IMR-90 (cell line): Measurements from ENCODE around the gene ITGA5. TPM values are rescaled to one million over a fixed set of nuclear protein-coding genes. Genes with fewer than 3 reads are reported as not detected.

Experiments used
- ATAC-seq: fragments of 200-7000 bp; cut with Tn5 transposase; 2 replicates; pipeline ENCODE4 v1.9.1; 2020; ENCODE audit warnings: low read depth, mild to moderate bottlenecking, moderate library complexity
- BruUV-seq: library from RNA; stranded (reverse); fragments of 400-500 nt; replicated peaks from 2 replicates; lab custom pipeline; 2021; lab: Mats Ljungman, UMichigan
- CTCF ChIA-PET: fragments of 300-600 bp; formaldehyde crosslinking; extraction: SDS; loops from one replicate; lab custom pipeline; 2021; ENCODE audit warnings: antibody characterized with exemption; lab: Yijun Ruan, JAX
- POLR2A ChIA-PET: fragments of 300-600 bp; sonication (Branson Sonifier 250); formaldehyde crosslinking; loops from one replicate; lab custom pipeline; 2022; ENCODE audit warnings: antibody characterized with exemption; ENCODE audit not compliant: unreplicated experiment; lab: Charles Lee
- DNase-seq: peaks from one replicate; pipeline ENCODE4 v3.0.0; 2013
- H2AFZ ChIP-seq: replicated peaks from 2 replicates; pipeline ENCODE3; 2013; ENCODE audit warnings: low read length, mild to moderate bottlenecking; ENCODE audit not compliant: poor library complexity
- H2AK5ac ChIP-seq: 2 replicates; pipeline ENCODE4 v1.6.1; 2013; ENCODE audit warnings: low read depth, low read length, inconsistent platforms
- H2AK9ac ChIP-seq: replicated peaks from 2 replicates; pipeline ENCODE3; 2013; ENCODE audit warnings: mild to moderate bottlenecking, low read depth, low read length, moderate library complexity; ENCODE audit not compliant: poor library complexity
- H2BK120ac ChIP-seq: 2 replicates; pipeline ENCODE4 v1.6.1; 2013; ENCODE audit warnings: low read depth, low read length, inconsistent platforms
- H2BK15ac ChIP-seq: 3 replicates; pipeline ENCODE4 v1.6.1; 2013; ENCODE audit warnings: low read depth, low read length, inconsistent platforms
- H2BK20ac ChIP-seq: 2 replicates; pipeline ENCODE4 v1.6.1; 2013; ENCODE audit warnings: low read depth, mild to moderate bottlenecking, inconsistent platforms, low read length, moderate library complexity
- H2BK5ac ChIP-seq: 2 replicates; pipeline ENCODE4 v1.6.1; 2013; ENCODE audit warnings: mild to moderate bottlenecking, low read depth, low read length, inconsistent platforms; ENCODE audit not compliant: poor library complexity, severe bottlenecking
- H3K14ac ChIP-seq: replicated peaks from 2 replicates; pipeline ENCODE4 v1.6.1; 2013; ENCODE audit warnings: low read depth, low read length, inconsistent platforms
- H3K18ac ChIP-seq: 2 replicates; pipeline ENCODE4 v1.6.1; 2013; ENCODE audit warnings: low read depth, low read length, control low read depth
- H3K23ac ChIP-seq: 2 replicates; pipeline ENCODE4 v1.6.1; 2013; ENCODE audit warnings: low read depth, low read length, inconsistent platforms
- H3K27ac ChIP-seq: 2 replicates; pipeline ENCODE4 v1.5.1; 2013; ENCODE audit warnings: mild to moderate bottlenecking, control low read depth, low read length; ENCODE audit not compliant: insufficient read depth
- H3K27me3 ChIP-seq: 2 replicates; pipeline ENCODE4 v1.6.1; 2013; ENCODE audit warnings: low read length; ENCODE audit not compliant: control insufficient read depth, insufficient read depth
- H3K36me3 ChIP-seq: 2 replicates; pipeline ENCODE4 v1.6.1; 2013; ENCODE audit warnings: low read length, mixed read lengths; ENCODE audit not compliant: control insufficient read depth, insufficient read depth
- H3K4ac ChIP-seq: 2 replicates; pipeline ENCODE4 v1.6.1; 2013; ENCODE audit warnings: low read depth, low read length, inconsistent platforms
- H3K4me1 ChIP-seq: 2 replicates; pipeline ENCODE4 v1.6.1; 2013; ENCODE audit warnings: low read length, mixed read lengths; ENCODE audit not compliant: control insufficient read depth, insufficient read depth
- H3K4me2 ChIP-seq: 2 replicates; pipeline ENCODE4 v1.6.1; 2013; ENCODE audit warnings: low read depth, mild to moderate bottlenecking, control low read depth, low read length, moderate library complexity
- H3K4me3 ChIP-seq: 2 replicates; pipeline ENCODE4 v1.5.1; 2013; ENCODE audit warnings: low read depth, mild to moderate bottlenecking, control low read depth, low read length, moderate library complexity; ENCODE audit not compliant: insufficient read depth
- H3K56ac ChIP-seq: 2 replicates; pipeline ENCODE4 v1.6.1; 2013; ENCODE audit warnings: low read length, inconsistent platforms; ENCODE audit not compliant: insufficient read depth; ENCODE audit errors: extremely low read depth
- H3K79me1 ChIP-seq, 2 experiments: 2 replicates each; pipeline ENCODE4 v1.6.1; 2013; ENCODE audit warnings: low read length in 2 of 2, inconsistent platforms in 1 of 2, low read depth in 1 of 2
- H3K9ac ChIP-seq: 2 replicates; pipeline ENCODE4 v1.6.1; 2013; ENCODE audit warnings: low read depth, low read length, control low read depth
- H3K9me1 ChIP-seq: 2 replicates; pipeline ENCODE4 v1.6.1; 2013; ENCODE audit warnings: low read length, inconsistent platforms; ENCODE audit not compliant: insufficient read depth
- H3K9me3 ChIP-seq: 2 replicates; pipeline ENCODE4 v1.6.1; 2013; ENCODE audit warnings: low read length; ENCODE audit not compliant: control insufficient read depth, insufficient read depth
- H4K20me1 ChIP-seq: 2 replicates; pipeline ENCODE4 v1.6.1; 2013; ENCODE audit warnings: low read length, inconsistent platforms; ENCODE audit not compliant: insufficient read depth
- H4K5ac ChIP-seq: 2 replicates; pipeline ENCODE4 v1.6.1; 2013; ENCODE audit warnings: mild to moderate bottlenecking, low read depth, low read length, control low read depth
- H4K8ac ChIP-seq, 2 experiments: 2 replicates each; pipeline ENCODE4 v1.6.1; 2013; ENCODE audit warnings: low read depth in 2 of 2, low read length in 2 of 2, control low read depth in 1 of 2, inconsistent platforms in 1 of 2
- H4K91ac ChIP-seq: 2 replicates; pipeline ENCODE4 v1.6.1; 2013; ENCODE audit warnings: low read depth, low read length, inconsistent platforms; ENCODE audit not compliant: insufficient read depth
- CHD1 ChIP-seq: IDR thresholded peaks from 2 replicates; pipeline ENCODE4 v1.6.1; 2012; ENCODE audit warnings: low read depth, low read length, improper control_type of control experiment
- MAFK ChIP-seq: IDR thresholded peaks from 2 replicates; pipeline ENCODE4 v1.6.1; 2012; ENCODE audit warnings: low read depth, low read length, improper control_type of control experiment
- MXI1 ChIP-seq: IDR thresholded peaks from 2 replicates; pipeline ENCODE4 v1.6.1; 2012; ENCODE audit warnings: low read depth, mild to moderate bottlenecking, low read length, moderate library complexity, borderline replicate concordance
- NFE2L2 ChIP-seq: fragments of 150-350 bp; IDR thresholded peaks from 2 replicates; pipeline ENCODE4 v1.6.1; 2016; ENCODE audit warnings: low read depth, mild to moderate bottlenecking, low read length
- WGBS, 2 experiments: methylation state at CpG; one replicate each; pipeline versions ENCODE4 v1.1.5 to v1.1.7; 2013; ENCODE audit warnings: missing lambda C conversion rate in 2 of 2; ENCODE audit not compliant: insufficient read length in 1 of 2; ENCODE audit errors: extremely low coverage in 2 of 2; 5-methylcytosine and 5-hydroxymethylcytosine counted together
- dilution Hi-C: fragments of 300-500 bp; cut with HindIII; formaldehyde crosslinking; loops from one replicate; pipeline ENCODE4 v1.14.3; 2018; ENCODE audit warnings: low sequenced_read_pairs; ENCODE audit not compliant: unreplicated experiment
- in situ Hi-C: fragments of 300-500 bp; cut with MboI; formaldehyde crosslinking; loops from 3 replicates; pipeline ENCODE4 v1.14.3; 2019; ENCODE audit warnings: low sequenced_read_pairs, inconsistent platforms, mixed read lengths
- intact Hi-C: fragments of 100-400 bp; cut with micrococcal nuclease; formaldehyde crosslinking; loops from 2 replicates; pipeline ENCODE4 v1.10.0; 2022
- polyA plus RNA-seq, 3 experiments: library from polyadenylated mRNA; depleted of rRNA; stranded (reverse); fragments of >200 nt; gene quantifications; 2 replicates each; pipeline ENCODE4 v1.2.3, GENCODE V29; 2012; ENCODE audit warnings: low replicate concordance in 1 of 3
- total RNA-seq: library from RNA; depleted of rRNA; stranded (reverse); fragments of >200 nt; gene quantifications from 2 replicates; pipeline ENCODE4 v1.2.3, GENCODE V29; 2012
- TF ChIP-seq, protein P1 (sequence below): conservative IDR thresholded peaks from 2 replicates; pipeline ENCODE4 v1.5.1; 2012; ENCODE audit warnings: mild to moderate bottlenecking, low read depth, low read length, improper control_type of control experiment
- TF ChIP-seq, protein P2 (sequence below): fragments of 150-350 bp; IDR thresholded peaks from 2 replicates; pipeline ENCODE4 v1.6.1; 2016; ENCODE audit warnings: low read depth, mild to moderate bottlenecking, low read length, moderate library complexity, borderline replicate concordance
- TF ChIP-seq, protein P3 (sequence below): fragments of 150-350 bp; IDR thresholded peaks from 2 replicates; pipeline ENCODE4 v1.6.1; 2017; ENCODE audit warnings: mild to moderate bottlenecking, antibody characterized with exemption, low read length, low read depth

Gene ITGA5
- total and polyA plus RNA-seq, 2 of the 4 experiments (the other 2 are of a cell fraction): 159 to 259 TPM

DNA sequence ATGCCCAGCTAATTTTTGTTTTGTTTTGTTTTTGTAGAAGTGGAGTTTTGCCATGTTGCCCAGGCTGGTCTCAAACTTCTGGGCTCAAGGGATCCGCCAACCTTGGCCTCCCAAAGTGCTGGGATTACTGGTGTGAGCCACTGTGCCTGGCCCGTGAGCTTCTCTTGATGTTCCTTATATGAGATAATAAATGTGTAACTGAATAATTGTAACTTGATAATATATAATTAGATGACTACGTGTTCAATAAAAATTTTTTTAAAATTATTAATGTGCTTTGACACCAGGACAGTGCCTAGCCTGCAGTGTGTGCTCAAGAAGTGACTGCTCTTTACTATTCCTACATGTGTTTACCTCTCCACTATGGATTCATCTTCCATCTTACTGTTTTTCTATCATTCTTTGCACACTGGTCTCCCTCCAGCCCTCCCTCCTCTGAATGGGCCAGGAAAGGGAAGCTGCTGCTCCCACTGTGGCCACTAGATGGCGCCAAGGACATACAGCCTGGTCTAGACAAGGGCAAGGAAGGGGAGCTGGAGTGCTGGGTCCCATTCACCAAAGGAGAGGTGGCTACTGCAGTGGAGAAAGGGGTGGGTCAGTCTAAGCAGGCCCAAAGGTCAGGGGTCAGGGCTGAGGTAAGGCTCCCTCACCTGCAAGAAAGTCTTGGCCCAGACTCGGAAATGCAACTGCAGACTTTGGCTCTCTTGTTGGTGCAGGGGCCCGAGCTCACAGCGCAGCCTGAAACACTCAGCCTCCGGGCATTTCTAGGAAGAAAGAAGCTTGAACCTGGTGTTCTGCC is 19.9 kb downstream of the ITGA5 start (continued):
- TF ChIP-seq, protein P1, sequence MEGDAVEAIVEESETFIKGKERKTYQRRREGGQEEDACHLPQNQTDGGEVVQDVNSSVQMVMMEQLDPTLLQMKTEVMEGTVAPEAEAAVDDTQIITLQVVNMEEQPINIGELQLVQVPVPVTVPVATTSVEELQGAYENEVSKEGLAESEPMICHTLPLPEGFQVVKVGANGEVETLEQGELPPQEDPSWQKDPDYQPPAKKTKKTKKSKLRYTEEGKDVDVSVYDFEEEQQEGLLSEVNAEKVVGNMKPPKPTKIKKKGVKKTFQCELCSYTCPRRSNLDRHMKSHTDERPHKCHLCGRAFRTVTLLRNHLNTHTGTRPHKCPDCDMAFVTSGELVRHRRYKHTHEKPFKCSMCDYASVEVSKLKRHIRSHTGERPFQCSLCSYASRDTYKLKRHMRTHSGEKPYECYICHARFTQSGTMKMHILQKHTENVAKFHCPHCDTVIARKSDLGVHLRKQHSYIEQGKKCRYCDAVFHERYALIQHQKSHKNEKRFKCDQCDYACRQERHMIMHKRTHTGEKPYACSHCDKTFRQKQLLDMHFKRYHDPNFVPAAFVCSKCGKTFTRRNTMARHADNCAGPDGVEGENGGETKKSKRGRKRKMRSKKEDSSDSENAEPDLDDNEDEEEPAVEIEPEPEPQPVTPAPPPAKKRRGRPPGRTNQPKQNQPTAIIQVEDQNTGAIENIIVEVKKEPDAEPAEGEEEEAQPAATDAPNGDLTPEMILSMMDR: peak; percentile 98
- TF ChIP-seq CHD1: no peak; the same call in 1 of the 2 replicates

DNA sequence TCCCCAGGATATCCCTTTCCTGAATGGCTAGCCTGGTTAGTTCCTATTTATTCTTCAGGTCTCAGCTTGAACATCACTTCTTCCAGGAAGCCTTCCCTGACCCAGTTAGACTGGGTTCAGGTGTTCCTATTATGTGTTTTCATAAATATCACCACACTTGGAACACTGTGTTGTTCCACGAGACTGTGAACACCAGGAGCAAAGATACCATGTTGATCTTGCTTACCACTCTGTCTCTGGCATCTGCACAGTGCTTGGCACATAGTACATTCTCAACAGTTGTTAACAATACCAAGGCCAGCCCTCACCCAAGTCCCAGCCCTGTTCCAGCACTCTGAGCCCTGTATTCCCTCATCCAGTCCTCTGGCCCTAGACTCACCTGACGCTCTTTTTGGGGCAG is 20.8 kb downstream of the ITGA5 start:
- Histone ChIP-seq H3K9ac (no peak overlapping the region), H3K36me3 (peaks cover 81% of the 10 kb centered on the region), H3K79me1 (peaks cover 21 to 53% of the 10 kb centered on the region in 2 experiments; a peak in 3 of 4 replicates), H4K91ac (no peak overlapping the region), H2BK120ac (no peak overlapping the region), H3K23ac (no peak overlapping the region), H3K4me3 (no peak overlapping the region), H3K9me1 (no peaks in the 10 kb centered on the region), H3K4me2 (no peak overlapping the region), H3K56ac (no peak overlapping the region), H3K14ac (no peak overlapping the region), H2BK20ac (no peak overlapping the region), H4K20me1 (peaks cover 65% of the 10 kb centered on the region), H2BK5ac (no peak overlapping the region), H4K8ac (no peak overlapping the region), H3K9me3 (no peaks in the 10 kb centered on the region), H4K5ac (no peak overlapping the region), H3K4ac (no peak overlapping the region), H3K27me3 (no peaks in the 10 kb centered on the region), H2BK15ac (no peak overlapping the region), H3K18ac (no peak overlapping the region), H2AK5ac (no peak overlapping the region), H3K27ac (no peak overlapping the region), H2AK9ac (no peak overlapping the region), H2AFZ (peak overlapping the region; percentile 41), H3K4me1 (no peaks in the 10 kb centered on the region)
- CTCF ChIA-PET: interaction anchor here (1.1 to 5.0 kb wide), 4 partner anchors 11 to 48 kb away, joined by 3 to 77 read pairs (median 17); no protein-coding TSS in a partner anchor
- intact Hi-C loops (no loop called here), dilution Hi-C loops (no loop called here), in situ Hi-C loops (loop anchor here (5.0 kb wide), 1 partner anchor 44 kb away; no protein-coding TSS in a partner anchor)
- TF ChIP-seq MXI1 (no peak), NFE2L2 (no peak), MAFK (no peak)
- TF ChIP-seq, protein P1: no peak
- TF ChIP-seq, protein P2, sequence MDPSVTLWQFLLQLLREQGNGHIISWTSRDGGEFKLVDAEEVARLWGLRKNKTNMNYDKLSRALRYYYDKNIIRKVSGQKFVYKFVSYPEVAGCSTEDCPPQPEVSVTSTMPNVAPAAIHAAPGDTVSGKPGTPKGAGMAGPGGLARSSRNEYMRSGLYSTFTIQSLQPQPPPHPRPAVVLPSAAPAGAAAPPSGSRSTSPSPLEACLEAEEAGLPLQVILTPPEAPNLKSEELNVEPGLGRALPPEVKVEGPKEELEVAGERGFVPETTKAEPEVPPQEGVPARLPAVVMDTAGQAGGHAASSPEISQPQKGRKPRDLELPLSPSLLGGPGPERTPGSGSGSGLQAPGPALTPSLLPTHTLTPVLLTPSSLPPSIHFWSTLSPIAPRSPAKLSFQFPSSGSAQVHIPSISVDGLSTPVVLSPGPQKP: no peak
- TF ChIP-seq, protein P3, sequence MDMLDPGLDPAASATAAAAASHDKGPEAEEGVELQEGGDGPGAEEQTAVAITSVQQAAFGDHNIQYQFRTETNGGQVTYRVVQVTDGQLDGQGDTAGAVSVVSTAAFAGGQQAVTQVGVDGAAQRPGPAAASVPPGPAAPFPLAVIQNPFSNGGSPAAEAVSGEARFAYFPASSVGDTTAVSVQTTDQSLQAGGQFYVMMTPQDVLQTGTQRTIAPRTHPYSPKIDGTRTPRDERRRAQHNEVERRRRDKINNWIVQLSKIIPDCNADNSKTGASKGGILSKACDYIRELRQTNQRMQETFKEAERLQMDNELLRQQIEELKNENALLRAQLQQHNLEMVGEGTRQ: no peak
- ATAC-seq (no peak), DNase-seq (no peak)
- POLR2A ChIA-PET: no interaction called here
- WGBS, 2 experiments: 100% methylated on average over 1 of the region's 2 CpGs; no CpG with 5 or more reads in 1 of the 2 experiments
- BruUV-seq: no TSS peak
